ENCODE data around the gene WBP1L.
"Not testable (repeated sequence)": the region's sequence is repeated elsewhere in the genome, so short reads cannot be mapped to it uniquely, and the experiment has no call there.

Gene WBP1L

DNA sequence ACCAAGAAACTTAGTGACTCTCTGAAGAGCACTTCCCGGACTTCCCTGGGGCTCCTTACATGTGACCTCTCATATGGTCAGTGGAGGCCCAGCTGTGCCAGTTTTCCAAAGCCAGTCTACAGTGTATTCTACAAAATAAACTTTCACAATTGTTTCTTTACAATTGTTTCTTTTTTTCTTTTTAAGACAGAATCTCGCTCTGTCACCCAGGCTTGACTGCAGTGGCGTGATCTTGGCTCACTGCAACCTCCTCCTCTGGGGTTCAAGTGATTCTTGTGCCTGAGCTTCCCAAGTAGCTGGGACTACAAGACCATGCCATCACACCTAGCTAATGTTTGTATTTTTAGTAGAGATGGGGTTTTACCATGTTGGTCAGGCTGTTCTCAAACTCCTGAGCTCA lies 67.6 kb downstream of the WBP1L start:
- DNase-seq (ENCODE audit: low spot score): no peak

GRCh38 chr10:102812231-102812876 lies 68.6 kb downstream of the WBP1L start:
- DNase-seq (ENCODE audit: low spot score): peak; percentile 57

- no peak for DNase-seq (ENCODE audit: low spot score)
These were observed 69.3 kb downstream of the WBP1L start for GRCh38 chr10:102813017-102813541.

DNA sequence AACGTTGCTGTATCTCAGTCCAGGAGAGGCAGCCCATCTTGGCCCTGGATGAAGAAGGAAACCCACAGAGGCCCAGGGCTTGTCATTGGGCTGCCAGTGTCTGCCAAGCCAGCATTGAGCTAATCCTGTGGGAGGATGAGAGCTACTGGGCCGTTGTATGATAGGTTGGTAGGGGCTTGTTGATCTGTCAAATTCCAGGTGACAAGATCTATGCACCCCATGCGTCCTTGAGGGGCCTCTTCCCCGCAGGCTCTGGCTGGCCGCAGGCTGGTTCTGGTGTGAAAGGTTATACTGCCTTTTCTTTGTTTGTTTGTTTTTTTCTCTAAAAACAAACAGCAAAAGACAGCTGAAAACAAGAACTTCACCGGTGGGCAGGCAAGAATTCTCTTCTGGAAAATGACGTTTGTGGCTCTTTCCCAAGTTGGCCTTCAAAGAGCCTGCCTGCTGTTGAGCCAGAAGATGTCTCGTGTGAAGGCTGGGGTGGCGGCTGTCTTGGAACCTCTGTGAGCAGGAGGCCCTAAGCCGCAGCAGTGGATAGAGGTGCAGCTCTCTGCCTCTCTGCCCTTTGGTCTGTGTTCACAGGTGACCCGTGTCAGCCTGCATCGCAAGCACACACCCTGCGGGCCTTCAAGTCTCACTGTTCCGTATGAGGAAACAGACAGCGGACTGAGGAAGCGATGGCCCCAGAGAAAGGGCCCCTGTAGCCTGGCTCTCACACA lies 70.1 kb downstream of the WBP1L start:
- DNase-seq (ENCODE audit: low spot score): no peak

DNA sequence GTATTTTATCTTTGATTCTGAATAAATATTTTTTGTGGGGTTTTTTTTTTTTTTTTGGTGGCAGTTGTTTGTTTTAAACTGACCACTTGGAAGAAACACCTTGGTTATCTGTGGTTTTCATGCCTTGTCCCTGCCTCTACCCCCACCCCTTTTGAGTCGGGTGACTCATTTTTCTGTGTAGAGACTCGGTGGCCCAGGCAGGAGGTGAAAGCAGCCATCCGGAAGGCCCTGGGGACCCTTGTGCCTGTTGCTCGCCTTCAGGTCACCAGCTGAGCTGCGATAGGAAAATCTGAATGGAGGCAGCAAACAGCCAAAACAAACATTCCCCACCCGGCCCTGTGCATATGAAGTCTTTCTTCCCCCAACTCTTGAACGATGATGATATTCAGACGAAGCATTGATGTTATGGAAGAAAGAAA lies 70.7 kb downstream of the WBP1L start:
- DNase-seq (ENCODE audit: low spot score): no peak

GRCh38 chr10:102814873-102815661 lies 71.3 kb downstream of the WBP1L start:
- no peak for DNase-seq (ENCODE audit: low spot score)

- DNase-seq (ENCODE audit: low spot score): peak; percentile 66
These were observed 72.2 kb downstream of the WBP1L start for GRCh38 chr10:102815790-102816549.

GRCh38 chr10:102817175-102817574 lies 73.4 kb downstream of the WBP1L start:
- no peak for DNase-seq (ENCODE audit: low spot score)

DNA sequence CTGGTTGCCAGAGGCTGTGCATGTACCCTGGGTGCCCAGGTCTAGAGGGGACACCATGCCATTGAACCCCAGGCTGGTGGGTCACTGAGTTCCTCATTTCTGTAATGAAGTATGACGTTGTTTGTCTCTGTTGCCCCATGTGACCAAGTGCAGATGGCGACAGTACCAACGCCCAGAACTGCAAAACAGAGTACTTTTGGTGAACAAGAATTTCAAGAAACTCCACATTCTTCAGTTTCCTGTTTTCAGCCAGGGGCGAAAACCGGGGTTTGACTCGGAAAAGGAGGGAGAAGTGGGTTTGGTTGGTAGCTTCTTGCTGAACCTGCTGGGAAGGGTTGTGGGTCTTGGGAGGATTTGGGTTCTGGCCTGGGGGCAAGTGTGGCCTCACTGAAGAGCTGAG lies 75.3 kb downstream of the WBP1L start:
- peak; percentile 38 for DNase-seq (ENCODE audit: low spot score)

GRCh38 chr10:102820008-102820407 lies 76.3 kb downstream of the WBP1L start:
- DNase-seq (ENCODE audit: low spot score): not testable (repeated sequence)

- DNase-seq (ENCODE audit: low spot score): no peak
These were observed 78.5 kb downstream of the WBP1L start for GRCh38 chr10:102822222-102822621.

- no peak for DNase-seq (ENCODE audit: low spot score)
These were observed 80.9 kb downstream of the WBP1L start for GRCh38 chr10:102824664-102825063.

- DNase-seq (ENCODE audit: low spot score): no peak
These were observed 82.5 kb downstream of the WBP1L start for GRCh38 chr10:102826148-102826796.

- DNase-seq (ENCODE audit: low spot score): no peak
These were observed 83.8 kb downstream of the WBP1L start for GRCh38 chr10:102827597-102827975.

GRCh38 chr10:102831322-102832071 lies 87.7 kb downstream of the WBP1L start:
- DNase-seq (ENCODE audit: low spot score): no peak

- no peak for DNase-seq (ENCODE audit: low spot score)
These were observed 88.5 kb downstream of the WBP1L start for GRCh38 chr10:102832248-102832647.

DNA sequence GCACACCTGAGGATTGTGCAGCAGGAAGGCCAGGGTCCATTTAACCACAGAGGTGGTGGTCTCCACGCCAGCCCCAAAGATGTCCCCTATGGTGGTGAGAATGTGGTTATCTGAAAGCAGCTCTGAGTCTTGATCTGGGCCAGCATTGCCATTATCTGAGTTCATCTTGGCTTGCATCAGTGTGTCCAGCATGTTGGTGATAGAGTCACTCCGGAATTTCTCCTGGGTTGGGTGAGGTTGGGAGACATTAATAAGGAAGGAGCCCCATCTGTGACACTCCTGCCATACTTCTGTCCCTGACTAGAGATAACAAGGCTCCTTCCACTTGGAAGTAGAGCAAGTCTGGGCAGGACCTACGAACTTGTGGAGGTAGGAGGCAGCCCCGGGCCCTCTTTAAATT lies 89.2 kb downstream of the WBP1L start:
- no peak for DNase-seq (ENCODE audit: low spot score)

DNA sequence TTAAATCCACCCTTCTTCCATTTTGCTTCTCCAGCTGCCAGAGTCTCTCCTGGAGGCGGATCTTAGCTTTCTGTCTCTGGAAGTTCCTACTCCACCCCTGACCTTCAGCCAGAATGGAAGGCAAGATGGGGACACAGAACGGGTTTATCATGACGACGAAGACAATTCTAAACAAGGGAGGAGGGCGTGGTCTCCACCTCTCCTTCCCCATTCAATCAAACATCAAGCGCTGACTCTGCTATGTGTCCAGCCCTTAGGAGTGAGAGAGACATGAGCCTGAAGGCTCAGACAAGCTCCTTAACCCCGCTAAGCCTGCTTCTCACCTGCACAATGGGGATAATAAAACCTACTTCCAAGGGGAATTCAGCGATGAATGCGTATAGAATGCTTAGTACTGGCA lies 90.4 kb downstream of the WBP1L start:
- no peak for DNase-seq (ENCODE audit: low spot score)

- peak; percentile 89 for DNase-seq (ENCODE audit: low spot score)
These were observed 91.3 kb downstream of the WBP1L start for GRCh38 chr10:102835007-102835482.

DNA sequence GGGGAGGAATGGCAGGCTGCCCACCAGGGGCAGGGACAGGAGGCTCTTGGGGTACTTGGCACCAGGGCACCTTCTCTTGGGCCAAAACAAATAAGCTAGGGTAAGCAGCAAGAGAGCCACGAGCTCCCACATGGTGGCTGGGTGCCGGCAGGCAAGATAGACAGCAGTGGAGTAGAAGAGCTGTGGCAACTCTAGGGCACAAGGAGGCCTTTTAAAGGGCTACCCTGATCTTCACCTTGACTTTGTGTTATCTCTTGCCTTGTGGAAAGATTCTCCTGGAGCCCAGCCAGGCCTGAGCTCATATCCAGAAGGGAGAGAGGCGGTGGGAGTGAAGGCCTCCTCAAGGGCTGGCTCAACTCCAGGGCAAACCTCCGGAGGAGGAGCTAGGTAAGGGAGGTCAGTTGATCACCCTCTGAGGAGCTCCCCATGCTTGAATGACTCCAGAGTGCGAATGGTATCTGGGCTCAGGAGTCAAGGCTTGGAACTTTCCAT lies 93.5 kb downstream of the WBP1L start, which contains the start of gene CYP17A1:
Gene CYP17A1 (minus strand): TSS at position 184 of the 492 bp plus-strand sequence. CDS start 52 bp downstream, at position 132.
- no peak for DNase-seq (ENCODE audit: low spot score)
